GM19455 (cell line): ENCODE data around the gene DHRS2.
"Not testable (repeated sequence)": the region's sequence is repeated elsewhere in the genome, so short reads cannot be mapped to it uniquely, and the experiment has no call there.

Experiments
- ATAC-seq: cut with Tn5 transposase; IDR thresholded peaks from one replicate; pipeline ENCODE4 v1.9.1; 2021; ENCODE audit not compliant: unreplicated experiment

DHRS2 gene

DNA sequence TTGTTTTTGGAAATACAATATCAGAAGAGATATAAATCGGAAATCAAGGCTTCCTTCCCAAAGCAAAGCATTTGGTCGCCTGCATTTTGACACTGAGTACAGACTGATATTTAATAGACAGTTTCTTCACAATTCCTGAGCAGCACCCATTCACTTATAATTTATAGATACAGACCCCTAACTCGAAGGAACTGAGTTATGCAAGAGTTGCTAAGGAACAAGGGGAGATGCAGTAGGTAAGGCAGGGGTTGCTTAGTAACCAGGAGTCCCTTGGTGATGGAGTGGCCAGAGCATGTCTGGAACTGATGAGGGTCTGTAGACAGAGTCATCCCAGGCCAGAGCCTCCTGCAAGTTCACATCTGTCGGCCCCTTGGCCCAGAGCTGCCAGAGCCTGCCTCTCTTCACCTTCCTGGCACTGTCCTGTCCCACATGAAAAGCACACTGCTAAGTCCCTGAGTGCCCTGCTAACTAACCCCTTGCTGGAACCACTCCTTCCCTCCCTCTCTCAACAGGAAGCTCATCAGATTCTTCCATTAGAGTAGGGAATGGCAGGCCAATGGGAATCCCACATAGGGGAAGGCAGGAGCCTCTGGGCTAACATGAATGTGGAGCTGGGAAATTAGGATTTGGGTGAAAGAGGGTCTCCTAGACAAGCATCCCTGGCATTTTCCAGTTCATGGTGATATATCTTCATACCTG is 3.6 kb upstream of the DHRS2 start:
- no peak for ATAC-seq

DNA sequence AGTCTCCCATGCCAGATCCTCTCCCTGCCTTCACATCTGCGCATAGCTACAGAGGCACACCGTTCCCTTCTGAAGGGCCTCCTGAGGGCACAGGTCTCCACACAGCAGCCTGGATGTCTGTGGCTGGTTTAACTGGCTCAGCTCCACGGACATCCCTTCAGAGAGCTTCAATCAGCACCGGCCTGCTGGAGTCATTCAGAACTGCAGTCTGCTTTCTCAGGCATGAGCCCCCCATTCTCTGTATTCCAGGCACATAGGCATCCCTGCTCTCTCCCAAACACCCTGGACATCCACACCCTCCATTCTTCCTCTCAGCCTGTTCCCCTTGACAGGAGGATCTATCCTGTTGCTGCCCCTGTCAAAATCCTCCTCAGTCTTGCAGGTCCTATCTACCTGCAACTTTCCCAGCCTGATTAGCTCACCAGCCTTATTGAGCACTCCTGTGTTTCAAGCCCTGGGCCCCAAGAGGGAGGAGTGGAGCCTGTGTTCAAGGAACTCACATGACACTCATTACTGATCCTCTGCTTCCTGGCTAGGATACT is 2.9 kb upstream of the DHRS2 start:
- ATAC-seq, result no peak

DNA sequence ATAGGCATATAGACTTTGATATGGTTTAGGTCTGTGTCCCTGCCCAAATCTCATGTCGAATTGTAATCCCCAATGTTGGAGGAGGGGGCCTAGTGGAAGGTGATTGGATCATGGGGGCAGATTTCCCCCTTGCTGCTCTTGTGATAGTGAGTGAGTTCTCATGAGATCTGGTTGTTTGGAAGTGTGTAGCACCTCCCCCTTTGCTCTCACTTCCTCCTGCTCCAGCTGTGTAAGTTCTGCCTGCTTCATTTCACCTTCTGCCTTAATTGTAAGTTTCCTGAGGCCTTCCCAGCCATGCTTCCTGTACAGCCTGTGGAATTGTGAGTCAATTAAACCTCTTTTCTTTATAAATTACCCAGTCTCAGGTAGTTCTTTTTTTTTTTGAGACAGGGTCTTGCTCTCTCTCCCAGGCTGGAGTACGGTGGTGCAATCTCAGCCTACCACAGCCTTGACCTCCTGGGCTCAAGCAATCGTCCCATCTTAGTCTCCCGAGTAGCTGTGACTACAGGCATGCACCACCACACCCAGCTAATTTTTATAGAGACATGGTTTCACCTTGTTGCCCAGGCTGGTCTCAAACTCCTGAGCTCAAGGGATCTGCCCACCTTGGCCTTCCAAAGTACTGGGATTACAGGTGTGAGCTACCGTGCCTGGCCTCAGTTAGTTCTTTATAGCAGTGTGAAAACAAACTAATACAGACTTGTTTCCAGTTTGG is 1.3 kb upstream of the DHRS2 start:
- ATAC-seq, result not testable (repeated sequence)

DNA sequence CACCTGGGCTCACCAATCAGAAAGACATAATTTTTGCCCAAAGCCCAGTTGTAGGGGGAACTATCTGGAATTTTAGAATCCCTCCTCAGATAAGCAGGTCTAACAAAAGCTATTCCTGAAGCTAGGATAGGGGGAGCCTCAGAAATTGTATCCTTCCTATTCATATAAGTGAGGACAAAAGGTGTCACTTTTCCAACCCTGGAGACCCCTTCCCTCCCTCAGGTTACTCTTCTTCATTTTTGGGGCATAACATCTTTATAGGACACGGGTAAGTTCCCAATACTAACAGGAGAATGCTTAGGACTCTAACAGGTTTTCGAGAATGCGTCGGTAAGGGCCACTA is 1.1 kb downstream of the DHRS2 start:
- not testable (repeated sequence) for ATAC-seq

DNA sequence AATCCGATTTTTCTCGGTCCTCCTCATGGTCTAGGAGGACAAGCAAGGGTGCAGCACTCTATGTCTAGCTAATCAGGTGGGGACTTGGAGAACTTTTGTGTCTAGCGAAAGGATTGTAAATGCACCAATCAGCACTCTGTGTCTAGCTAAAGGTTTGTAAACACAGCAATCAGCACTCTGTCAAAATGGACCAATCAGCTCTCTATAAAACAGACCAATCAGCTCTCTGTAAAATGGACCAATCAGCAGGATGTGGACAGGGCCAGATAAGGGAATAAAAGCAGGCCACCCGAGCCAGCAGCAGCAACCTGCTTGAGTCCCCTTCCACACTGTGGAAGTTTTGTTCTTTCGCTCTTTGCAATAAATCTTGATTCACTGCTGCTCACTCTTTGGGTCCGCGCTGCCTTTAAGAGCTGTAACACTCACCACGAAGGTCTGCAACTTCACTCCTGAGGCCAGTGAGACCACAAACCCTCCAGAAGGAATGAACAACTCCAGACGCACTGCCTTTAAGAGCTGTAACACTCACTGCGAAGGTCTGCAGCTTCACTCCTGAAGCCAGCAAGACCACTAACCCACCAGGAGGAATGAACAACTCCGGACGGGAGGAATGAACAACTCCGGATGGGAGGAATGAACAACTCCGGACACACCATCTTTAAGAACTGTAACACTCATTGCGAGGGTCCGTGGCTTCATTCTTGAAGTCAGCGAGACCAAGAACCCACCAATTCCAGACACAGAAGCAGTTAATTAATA is 1.7 kb downstream of the DHRS2 start:
- not testable (repeated sequence) for ATAC-seq

DNA sequence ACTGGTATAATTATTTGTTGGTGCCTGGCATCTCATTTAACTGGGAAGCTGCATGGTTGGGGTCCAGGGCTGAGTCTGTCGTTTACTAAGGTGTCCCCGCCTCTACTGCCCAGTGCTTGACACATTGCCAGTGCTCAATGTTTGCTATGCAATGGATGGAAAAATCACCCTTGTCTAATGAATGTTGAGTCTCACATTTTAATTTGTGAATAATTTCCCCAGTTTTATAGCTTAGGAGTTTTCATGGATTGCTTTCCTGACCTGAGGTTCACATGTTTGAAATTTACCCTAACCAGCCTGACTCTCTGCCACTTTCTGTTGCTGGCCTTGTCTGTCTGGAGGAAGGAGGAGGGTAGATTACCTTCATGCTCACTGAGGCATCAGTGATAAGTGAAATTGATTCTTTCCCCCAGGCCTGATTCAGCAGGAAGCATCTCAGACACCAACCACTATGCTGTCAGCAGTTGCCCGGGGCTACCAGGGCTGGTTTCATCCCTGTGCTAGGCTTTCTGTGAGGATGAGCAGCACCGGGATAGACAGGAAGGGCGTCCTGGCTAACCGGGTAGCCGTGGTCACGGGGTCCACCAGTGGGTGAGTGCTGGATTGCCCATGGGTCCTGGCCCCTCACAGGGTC is 2.4 kb downstream of the DHRS2 start:
- no peak for ATAC-seq

DNA sequence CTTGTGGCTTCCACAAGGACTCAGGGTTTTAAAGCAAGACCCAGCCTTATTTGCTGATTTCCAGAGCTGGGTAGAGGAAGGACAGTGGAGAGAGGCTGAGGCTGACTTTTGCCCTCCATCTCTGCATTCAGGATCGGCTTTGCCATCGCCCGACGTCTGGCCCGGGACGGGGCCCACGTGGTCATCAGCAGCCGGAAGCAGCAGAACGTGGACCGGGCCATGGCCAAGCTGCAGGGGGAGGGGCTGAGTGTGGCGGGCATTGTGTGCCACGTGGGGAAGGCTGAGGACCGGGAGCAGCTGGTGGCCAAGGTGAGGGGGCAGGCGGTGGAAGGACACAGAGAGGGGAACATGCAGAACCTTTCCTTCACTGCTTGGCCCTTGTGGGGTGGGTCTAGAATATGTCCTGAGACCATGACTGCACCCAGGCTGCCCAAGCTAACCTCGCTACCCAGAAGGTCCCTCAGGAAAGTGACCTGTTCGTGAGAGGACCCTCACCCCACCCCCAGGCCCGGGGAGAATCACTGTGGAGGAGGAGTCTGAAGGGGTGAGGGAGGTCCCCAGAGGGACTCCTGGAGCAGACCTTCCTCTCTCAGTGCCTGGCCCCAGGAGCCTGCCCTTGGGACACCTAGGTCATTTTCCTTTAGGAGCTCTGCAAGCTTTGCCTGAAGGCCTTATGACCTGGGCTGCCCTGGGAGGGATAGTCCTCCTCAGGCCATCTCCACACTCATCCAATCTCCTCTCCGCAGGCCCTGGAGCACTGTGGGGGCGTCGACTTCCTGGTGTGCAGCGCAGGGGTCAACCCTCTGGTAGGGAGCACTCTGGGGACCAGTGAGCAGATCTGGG is 3.1 kb downstream of the DHRS2 start:
- no peak for ATAC-seq

DNA sequence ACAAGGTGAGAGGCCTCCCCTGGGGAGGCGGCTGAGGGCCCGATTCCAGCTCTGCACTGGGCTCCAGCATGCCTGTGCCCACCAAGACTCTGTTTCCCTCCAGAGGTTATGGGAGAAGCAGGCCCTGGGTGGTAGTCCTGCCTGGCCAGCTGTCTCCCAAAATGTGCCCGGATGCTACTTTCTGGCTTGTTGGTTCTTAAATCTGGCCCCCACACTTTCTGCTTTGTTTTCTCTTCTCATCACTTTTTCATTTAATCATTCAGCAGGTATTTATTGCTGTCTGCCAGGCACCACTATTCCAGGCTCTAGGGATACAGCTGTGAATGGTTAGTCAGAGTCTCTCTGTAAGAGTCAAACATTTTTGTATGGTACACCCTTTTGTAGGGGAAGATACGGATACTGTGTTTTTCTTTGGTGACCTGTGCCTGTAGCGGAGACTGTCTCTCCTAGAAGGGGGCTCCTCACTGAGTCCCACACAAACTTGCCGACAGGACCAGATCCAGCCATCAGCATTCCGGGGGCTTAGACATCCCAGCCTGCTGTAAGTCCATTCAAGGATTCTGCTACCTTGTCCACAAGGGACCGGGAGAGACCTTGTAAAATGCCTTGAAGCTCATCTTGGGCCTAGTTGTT is 3.8 kb downstream of the DHRS2 start:
- no peak for ATAC-seq

DNA sequence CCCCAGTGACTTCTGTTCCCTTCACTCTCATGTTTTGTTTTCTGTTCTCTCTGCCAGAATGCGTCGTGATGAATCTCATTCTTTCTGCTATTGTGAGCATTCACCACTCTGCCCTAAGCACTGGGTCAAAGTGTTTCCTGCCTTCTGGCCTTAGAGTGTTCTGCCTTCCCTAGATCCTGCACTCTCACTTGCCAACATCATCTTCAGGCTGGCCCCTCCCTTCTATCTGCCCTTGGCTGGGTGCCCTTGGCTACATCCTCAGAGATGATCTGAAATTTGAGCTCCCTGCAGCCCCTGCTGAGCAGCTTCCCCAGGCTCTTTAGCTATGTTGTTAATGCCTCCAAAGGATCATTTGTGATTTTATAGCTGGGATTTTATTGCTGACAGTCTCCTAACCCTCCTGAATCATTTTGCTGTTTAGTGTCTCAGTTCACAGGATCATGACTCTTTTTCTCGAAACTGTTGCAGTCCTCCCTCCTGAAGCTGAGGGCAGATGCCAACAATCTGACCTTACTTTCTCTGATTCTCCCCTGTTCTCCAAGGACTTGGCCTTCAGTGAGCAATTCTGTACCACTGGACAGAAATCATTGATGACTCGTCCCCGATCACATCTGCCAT is 4.5 kb downstream of the DHRS2 start:
- ATAC-seq, result no peak

DNA sequence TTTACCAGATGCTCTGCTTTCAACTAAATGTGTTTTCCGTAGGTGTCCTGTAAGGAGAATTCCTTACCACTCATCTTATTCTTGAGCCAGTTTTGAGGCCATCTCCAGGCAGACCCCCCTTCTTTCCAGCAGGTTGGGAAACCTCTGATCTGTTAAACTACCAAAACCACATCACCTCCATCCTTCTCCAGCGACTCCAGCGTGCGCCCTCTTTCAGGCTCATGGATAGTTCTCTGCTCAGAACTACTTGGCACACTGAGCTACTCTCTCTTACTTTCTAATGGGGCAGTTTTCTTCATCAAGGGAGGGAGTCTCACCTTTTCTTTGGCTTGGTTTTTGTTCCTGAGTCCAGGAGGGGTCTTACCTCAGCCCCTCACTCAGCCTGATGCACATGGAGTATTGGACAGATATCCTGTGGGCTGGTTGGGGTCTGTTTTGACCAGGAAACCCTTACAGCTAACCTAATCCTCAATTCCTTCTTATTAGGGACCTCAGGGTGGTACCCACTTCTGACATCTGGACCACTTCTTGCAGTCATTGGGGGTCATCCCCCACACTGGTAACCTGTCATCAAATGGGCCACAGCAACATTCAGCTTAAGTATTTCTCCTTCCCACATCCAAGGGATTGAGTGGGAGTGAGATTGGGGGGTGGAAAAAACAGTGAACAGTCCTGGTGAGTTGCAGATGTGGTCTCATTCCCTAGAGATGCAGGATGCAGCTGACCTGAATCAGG is 5.2 kb downstream of the DHRS2 start:
- no peak for ATAC-seq

DNA sequence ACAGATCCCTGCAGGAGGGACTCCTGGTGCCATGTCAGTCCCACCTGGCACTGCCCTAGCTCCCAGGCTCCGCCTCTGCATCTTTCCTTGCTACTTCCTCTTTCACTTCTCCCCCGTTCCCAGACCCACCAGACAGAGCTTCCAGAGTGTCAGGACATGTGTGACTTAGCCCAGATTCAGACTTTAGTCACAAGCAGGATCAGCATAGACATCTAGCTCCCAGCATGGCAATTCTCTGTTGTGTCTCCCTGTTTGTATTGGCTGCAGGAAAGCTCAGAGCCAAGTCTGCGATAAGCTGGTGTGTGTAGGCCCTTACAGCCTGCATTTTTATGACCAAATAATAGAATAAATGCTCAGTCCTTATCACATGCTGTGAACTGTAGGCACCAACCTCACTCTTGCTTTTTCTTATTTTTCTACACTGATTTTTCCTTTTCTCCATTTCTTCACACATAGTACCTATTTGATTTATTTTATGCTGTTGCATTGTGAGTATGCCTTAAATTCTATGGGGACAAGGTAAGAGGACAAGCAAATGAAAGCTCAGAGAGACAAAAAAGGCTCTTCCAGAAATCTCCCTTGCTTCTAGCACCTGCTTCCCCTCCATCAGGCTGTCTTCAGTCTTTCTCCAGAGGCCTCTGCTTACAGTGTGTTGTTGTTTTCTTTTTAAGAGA is 5.9 kb downstream of the DHRS2 start:
- ATAC-seq, result no peak

DNA sequence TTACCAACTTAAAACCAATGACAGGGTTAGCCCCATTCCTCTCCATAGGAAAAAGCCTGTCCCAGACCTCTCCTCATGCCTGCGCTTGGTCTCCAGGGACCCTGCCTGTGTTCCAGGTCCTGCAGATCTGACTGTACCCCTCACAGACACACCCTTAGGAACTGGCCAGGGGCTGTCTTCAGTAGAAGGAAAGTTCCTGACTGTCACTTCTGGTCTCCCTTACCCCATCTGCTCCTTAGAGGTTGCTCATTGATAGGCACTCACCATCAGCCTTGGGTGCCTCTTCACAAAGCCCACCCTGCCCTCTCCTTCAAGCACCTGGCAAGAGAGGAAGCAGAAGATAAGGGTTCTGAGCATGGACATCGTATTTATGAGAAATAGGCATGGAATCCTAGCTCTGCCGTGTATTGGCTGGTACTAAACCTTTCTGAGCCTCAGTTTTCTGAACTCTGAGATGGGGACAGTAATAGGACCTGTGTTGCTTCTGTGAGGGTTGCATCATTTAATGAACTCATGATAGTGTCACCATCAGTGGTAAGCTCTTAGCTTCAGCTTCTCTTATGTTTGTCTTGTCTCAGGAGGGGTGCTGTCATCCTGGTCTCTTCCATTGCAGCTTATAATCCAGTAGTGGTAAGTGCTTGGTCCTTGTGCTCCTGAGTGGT is 7.5 kb downstream of the DHRS2 start:
- no peak for ATAC-seq

DNA sequence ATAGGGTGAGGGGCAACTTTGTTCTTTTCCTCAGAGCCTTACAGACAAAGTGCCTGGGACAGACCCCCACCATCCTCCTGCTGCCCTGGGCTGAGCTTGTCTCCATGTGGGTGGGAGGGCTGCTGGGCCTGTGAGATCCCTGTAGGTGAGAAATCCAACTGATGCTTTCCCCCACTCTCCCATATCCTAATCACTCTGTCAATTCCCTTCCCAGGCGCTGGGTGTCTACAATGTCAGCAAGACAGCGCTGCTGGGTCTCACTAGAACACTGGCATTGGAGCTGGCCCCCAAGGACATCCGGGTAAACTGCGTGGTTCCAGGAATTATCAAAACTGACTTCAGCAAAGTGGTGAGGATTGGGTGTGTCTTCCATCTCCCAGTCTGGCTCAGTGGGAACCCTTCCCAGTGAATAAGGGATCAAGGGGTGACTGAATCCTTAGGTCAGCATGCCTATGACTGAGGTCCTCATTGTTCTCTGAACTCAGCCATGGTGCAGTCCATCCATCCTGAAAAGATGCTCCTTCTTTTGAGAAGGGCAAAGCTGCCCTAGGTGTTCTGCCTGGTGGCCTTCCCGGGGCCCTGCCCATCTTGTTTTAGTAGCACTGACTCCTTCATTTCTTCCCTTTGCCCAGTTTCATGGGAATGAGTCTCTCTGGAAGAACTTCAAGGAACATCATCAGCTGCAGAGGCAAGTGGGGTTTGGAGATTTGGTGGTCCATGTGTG is 8.2 kb downstream of the DHRS2 start:
- ATAC-seq, result no peak

DNA sequence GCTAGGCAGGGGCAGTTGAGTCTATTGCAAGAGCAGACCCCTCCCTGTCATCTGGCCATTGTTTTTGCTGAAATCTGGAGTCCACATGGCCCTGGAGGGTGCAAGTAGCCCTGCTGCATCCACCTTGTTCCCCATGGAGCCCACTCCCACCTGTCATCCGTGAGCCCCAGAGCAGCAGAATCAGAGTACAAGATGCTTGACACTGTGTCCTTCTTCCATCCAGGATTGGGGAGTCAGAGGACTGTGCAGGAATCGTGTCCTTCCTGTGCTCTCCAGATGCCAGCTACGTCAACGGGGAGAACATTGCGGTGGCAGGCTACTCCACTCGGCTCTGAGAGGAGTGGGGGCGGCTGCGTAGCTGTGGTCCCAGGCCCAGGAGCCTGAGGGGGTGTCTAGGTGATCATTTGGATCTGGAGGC is 8.8 kb downstream of the DHRS2 start:
- no peak for ATAC-seq

DNA sequence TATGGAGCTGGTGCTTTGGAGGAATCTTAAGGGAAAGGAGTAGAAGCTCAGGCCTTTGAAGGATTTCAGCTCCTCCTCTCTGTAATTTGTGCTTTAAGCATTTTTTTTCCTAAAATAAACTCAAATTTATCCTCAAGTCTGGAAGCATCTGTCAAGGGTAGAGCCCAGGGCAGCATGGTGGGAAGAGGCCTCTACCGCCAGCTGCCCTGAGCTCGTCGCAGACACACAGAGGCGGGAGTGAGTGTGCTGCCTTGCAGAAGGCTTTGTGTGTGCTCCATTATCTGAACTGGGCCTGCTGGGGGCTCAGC is 9.3 kb downstream of the DHRS2 start:
- ATAC-seq, result no peak

DNA sequence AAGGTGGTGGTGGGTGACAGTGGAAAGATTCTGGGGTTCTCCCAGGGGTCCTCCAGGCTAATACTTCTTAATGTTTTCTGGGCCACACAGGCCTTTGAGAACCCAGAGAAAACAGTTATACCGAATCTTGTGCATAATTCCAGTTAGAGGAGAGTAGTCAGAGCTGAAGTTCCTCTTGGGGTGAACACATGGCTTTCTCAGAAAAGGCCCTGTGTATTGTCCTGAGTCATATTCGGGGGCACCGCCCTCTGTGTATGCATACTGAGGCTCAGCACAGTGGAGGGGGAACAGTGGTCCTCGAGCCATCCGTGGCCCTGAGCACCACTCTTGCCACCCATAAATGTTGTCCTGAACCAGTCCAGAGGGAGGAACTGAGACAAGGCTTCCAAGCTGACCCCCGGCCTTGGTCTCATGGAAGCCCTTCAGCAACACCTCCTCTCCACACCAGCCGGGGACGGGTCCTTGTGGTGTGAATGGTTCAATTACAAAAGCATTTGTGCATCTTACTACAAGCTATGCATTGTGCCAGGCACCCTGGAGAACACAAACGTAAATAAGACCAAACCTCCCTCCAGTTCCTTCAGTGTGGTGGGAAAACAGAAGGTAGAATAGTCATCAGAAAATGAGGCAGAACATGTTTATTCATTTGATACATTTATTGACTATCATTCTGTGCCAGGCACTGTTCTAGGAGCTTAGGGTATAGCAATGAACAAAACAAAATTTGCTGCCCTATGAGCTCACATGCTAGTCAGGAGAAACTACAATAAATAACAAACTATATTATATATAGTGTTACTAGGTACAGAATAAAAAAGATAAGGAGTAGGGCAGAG is 9.9 kb downstream of the DHRS2 start:
- no peak for ATAC-seq
